ENCODE measurements around the gene EML4.
"Not testable (repeated sequence)": the region's sequence is repeated elsewhere in the genome, so short reads cannot be mapped to it uniquely, and the experiment has no call there.

Gene EML4

DNA sequence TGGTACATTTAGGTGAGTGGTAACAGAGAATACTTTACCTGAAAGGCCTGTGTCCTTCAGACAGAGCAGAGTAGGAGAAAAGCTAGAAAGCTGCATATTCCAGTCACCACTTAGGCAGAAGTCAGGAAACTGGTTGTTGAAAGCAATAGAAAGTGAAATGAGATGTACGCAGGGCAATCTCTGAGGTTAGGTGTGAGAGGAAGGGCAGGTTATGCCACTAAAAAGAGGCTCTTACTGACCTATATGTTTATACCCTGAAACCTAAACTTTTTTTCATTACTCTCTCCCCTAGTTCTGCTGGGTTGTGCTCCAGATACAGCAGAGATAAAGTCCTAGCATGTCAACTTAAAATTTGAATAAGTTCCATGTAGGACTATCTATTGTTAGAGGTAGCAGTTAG is 98.4 kb downstream of the EML4 start:
- DNase-seq = no peak

GRCh38 chr2:42268528-42269151 is 99.5 kb downstream of the EML4 start:
- no peak for DNase-seq

DNA sequence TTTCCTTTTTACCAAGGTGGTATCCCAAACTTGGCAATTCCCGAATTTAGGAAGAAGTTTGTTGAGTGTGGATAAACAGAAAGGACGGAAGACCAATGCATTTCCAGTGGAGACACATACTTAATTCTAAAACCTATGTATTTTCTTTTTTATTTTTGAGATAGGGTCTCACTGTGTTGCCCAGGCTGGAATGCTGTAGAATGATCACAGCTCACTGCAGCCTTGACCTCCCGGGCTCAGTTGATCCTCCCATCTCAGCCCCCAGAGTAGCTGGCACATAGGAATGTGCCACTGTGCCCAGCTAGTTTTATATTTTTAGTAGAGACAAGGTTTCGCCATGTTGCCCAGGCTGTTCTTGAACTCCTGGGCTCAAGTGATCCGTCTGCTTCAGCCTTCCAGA is 101.6 kb downstream of the EML4 start:
- no peak for DNase-seq

GRCh38 chr2:42271246-42271645 is 102.1 kb downstream of the EML4 start:
- DNase-seq = not testable (repeated sequence)

- DNase-seq = no peak
Measured at GRCh38 chr2:42274863-42275262, 105.7 kb downstream of the EML4 start.

- no peak for DNase-seq
Measured at GRCh38 chr2:42281416-42282081, 112.4 kb downstream of the EML4 start.

GRCh38 chr2:42284019-42284418 is 114.9 kb downstream of the EML4 start:
- no peak for DNase-seq

DNA sequence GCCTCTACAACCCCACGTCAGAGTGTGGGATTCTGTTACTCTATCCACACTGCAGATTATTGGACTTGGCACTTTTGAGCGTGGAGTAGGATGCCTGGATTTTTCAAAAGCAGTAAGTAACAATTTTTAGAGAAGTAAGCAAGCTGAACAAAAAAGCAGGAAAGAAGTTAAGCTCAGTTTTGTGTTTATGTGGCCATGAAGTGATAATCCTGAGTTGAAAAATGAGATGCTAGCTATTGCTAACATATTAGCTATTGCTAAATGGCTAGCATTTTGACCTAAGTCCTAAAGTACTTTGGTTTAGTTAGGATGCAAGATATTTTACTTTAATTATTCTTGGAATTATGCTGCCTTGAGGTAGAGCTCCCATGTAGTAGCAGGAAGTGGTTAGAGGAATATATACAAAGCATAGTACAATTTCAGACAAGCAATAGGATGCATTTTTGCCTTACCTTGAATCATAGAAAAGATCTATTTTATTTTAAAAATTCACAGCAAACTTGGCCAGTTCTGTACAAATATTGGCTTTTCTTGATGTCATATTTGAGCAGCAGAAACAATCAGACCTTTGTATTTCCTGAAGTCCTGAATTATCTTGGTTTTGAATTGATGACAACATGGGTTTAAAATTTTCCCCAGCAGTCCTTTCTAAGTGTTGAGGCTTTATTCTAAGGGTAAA is 117.3 kb downstream of the EML4 start:
- DNase-seq = no peak

DNA sequence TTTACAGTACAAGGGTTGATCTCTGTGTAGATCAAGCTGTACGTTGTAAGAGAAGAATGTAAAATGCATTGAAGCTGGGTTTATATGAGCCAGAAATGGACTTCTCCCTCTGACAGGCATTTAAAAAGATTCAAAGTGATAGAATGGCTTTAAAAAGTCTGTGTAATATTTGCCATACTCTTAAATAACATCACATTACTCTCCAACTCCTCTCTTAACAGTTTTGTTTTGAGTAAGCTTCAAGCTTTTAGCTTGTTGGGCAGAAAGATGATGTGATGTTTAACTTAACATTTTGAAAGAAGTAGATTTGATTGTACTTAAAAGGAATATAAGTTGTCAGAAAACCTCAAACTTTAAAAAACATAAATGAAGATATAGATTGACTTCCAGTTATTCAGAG is 119.7 kb downstream of the EML4 start:
- DNase-seq = no peak

DNA sequence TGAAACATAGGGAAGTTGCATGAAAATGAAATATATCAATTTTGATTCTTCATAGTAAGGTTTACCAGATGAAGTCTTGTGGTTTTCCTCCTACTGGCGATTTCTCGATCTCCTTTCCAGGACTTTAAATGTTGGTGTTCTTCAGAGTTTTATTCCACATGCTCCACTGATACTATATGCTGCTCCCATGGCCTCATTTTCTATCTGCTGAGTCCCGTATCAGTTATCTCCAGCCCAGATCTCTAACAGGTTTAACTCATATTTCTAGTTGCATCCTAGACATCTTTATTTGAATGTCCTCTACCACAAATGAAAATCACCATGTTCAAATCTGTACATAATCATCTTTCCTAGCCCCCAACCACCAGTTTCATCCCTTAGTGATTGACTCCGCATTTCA is 120.1 kb downstream of the EML4 start:
- DNase-seq = no peak

DNA sequence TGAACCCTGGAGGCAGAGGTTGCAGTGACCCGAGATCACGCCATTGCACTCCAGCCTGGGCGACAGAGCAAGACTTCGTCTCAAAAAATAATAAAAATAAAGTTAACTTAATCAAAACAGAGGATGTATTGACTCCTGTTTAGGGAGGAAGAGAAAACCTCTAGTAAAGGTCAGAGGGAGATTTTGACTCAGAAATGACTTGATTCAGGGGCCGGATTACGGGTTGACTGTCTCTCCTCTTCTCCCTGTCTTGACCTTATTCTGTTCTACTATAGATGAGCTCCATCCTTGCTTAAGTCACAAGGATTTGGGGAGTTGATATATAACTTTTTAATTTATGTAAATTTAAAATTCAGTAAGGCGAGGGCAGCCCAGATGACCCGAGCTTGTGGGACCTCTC is 120.9 kb downstream of the EML4 start:
- no peak for DNase-seq

GRCh38 chr2:42293019-42293418 is 123.9 kb downstream of the EML4 start:
- no peak for DNase-seq

- DNase-seq = no peak
Measured at GRCh38 chr2:42296226-42296625, 127.1 kb downstream of the EML4 start.

DNA sequence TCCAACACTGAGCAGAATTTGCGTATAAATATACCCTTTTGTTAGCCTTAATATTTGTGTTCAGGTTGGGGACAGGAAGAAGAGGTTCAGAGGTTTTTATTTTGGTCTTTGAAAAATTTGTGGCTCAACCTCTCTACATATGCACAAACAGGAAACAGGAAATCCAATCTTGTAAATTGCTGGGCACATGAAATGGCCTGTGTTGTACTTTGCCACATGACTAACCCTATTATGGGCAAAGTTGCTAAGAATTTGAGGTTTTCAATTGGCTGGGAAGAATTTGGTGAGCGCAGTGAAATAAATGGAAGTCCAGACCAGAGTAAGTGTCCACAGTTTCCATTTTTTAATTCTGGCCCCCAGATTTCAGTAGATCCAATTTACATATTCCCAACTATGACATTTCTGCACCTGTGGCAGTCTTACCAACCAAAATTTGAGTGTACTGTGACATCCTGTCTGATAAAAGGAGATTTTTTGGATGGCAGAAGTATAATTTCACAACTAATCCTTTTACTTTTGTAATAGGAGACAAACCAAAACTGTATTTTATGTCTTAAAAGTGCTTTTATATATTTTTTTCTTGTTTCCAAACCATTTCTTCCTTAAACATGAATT is 128.3 kb downstream of the EML4 start:
- no peak for DNase-seq

GRCh38 chr2:42298132-42298531 is 129.0 kb downstream of the EML4 start:
- no peak for DNase-seq

GRCh38 chr2:42298996-42299754 is 130.0 kb downstream of the EML4 start:
- no peak for DNase-seq

GRCh38 chr2:42300527-42300926 is 131.4 kb downstream of the EML4 start:
- no peak for DNase-seq

DNA sequence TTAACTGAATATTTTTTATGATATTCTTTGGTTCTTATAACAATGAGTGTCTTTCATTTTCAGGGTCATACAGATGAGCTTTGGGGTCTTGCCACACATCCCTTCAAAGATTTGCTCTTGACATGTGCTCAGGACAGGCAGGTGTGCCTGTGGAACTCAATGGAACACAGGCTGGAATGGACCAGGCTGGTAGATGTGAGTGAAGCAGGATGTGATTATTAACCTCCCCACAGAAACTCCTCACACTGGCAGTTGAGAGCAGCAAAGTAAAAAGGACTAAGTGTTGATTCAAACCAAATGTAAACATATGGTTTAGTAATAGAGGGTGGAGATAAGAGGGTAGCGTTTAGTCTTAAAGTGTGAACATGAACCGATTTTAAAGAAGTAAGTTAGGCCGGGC is 134.1 kb downstream of the EML4 start:
- no peak for DNase-seq

DNA sequence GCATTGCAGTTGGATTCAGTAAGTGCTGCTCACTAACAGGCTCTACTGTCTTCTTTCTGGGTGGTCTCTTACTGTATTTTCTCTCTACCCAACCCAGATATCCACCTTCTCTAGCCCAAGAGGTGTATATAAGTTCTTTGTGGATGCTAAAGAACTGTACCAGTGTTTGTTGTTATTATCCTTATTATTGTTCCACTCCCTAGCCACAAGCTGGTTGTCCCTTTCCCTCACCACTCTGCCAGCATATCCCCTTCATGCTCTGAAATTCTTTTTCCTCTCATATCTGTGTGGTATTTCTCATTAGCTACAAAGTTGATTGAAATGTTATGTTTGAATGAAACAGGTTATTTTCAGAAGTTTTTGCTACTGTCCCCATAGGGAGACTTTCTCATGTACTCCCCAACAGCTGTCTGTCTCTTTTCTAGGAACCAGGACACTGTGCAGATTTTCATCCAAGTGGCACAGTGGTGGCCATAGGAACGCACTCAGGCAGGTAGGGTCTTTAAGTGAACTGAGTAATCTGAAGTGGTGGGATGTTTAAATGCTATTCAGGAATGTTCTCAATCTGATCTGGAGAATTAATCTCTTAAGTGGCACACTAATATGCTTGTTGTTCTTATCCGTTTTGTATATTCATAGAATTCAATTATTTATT is 135.0 kb downstream of the EML4 start:
- no peak for DNase-seq

DNA sequence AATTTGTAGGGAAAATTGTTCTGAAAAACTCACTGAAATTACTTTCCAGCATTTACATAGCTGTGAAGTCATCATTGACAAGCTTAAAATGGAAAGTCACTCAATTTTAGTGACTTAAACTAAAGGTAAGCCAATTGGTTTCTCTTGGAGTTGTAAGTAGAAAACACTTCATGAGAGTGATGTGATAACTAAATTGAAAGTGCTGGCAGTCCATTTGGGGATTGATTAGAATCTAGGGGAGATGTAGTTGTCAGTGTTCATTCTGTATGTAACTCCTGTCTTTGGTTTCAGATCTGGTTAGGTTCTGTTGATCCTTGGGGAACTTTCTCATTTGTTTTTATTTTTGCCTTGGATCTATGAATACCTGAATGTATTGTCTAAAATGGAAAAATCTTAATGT is 138.0 kb downstream of the EML4 start:
- DNase-seq = no peak

GRCh38 chr2:42309366-42309765 is 140.2 kb downstream of the EML4 start:
- DNase-seq = no peak

DNA sequence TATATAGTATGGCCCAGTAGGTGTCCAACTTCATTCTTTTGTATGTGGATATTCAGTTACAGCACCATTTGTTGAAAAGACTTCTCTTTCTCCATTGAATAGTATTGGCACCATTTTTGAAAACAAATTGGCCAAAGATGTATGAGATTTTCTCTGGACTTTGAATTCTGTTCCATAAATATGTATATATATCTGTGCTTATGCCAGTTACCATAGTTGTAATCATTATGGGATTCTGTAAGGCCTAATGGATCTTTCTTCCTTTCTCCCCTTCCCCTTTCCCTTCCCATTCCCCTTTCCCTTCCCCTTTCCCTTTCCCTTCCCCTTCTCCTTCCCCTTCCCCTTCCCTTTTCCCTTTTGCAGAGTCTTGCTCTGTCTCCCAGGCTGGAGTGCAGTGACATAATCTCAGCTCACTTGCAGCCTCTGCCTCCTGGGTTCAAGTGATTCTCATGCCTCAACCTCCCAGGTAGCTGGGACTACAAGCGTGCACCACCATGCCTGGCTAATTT is 140.9 kb downstream of the EML4 start:
- DNase-seq = no peak

Data from stimulated activated CD4-positive, alpha-beta T cell treated with anti-CD3 and anti-CD28 coated beads, Interleukin-2, amount 100 ng/mL, for 24 hours (primary cell).